ENCODE results near the gene SLC6A17.

Gene SLC6A17

DNA sequence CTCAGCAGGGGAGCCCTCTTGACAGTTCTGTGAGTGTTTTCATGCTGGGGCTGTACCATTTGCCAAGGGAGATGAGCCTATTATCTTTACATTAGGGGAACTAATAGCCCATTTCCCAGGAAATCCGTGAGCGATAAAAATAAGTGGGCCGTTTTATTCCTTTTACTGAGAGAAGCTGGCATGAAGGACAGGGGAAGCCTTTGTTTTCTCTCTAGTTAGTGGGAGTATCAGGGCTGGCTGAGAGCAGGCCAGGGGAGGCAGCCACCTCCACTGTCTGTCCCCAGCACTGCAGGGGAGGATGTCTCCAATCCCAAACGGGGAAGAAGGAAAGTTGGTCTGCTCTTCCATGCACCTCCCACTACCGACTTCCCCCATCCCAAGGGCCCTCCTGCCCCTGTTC is 35.5 kb upstream of the SLC6A17 start:
- DNase-seq (ENCODE audit: insufficient read length, low spot score) = no peak
- FAIRE-seq = no peak
- no peak for TF ChIP-seq POU2F2 (IDR thresholded peaks at IDR 0.05; ENCODE audit: low read depth, low read length)
- TF ChIP-seq POLR2A (IDR thresholded peaks at IDR 0.05; ENCODE audit: low read depth, low read length) = no peak
- TF ChIP-seq PAX5 (IDR thresholded peaks at IDR 0.05; ENCODE audit: insufficient read depth, low read length, severe bottlenecking) = no peak
- no peak for TF ChIP-seq POLR2AphosphoS5 (IDR thresholded peaks at IDR 0.05; ENCODE audit: low read depth, low read length)
- no peak for TF ChIP-seq TAF1 (IDR thresholded peaks at IDR 0.05; ENCODE audit: low read depth, low read length)
- no peak for TF ChIP-seq SPI1 (IDR thresholded peaks at IDR 0.05; ENCODE audit: low read depth, low read length)

DNA sequence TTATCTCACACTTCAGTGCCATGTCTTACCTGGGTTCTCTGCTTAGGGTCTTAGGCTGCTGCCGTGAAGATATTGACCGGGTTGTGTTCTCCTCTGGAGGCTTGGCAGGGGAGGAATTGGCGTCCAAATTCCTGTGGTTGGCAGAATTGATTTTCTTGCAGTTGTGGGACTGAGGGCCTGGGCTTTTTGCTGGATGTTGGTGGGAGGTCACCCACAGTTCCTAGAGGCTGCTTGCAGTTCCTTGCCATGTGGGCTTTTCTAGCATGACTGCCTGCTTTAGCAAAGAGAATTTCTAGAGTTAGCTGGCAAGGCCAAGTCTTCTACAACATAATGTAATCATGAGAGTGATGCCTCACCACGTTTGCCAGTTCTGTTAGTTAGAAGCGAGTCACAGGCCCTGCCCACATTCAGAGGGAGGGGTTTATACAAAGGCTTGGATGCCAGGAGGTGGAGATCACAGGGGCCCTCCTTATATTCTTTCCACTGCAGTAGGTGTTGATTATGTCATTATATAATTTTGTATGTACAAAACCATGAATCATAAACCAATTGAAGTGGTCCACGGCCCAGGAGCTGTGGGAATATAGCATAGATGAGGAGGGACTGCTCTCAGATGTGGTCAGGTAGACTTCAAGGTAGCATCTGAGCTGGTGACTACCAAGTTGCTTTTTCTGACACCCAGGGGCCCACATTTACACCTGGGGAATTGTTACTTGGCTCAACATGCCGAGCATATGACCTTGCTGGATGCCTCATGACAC is 31.5 kb upstream of the SLC6A17 start:
- DNase-seq (ENCODE audit: insufficient read length, low spot score) = no peak

DNA sequence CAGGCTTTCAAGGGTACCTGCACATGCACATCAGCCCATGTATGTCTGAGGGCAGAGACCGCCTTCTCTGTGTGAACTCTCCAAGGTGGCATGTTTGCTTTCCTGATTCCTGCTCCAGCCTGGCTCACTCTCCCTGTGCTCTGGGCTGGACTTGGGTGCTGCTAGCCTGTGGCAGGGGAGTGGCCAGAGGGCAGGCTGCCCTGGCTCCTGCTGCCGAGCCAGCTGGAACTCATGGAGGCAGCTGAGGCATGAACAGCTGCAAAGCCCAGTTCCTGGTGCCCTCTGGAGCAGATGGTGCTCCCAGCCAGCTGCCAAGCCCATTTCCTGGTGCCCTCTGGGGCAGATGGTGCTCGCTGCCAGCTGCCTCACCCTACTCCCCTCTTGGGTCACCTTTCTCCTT is 30.5 kb upstream of the SLC6A17 start:
- TF ChIP-seq POU2F2 (IDR thresholded peaks at IDR 0.05; ENCODE audit: low read depth, low read length) (no peak), TAF1 (IDR thresholded peaks at IDR 0.05; ENCODE audit: low read depth, low read length) (no peak), PAX5 (IDR thresholded peaks at IDR 0.05; ENCODE audit: insufficient read depth, low read length, severe bottlenecking) (no peak), POLR2A (IDR thresholded peaks at IDR 0.05; ENCODE audit: low read depth, low read length) (no peak)
- DNase-seq (ENCODE audit: insufficient read length, low spot score) (no peak), FAIRE-seq (no peak)

More for the DNA sequence above, 31.5 kb upstream of the SLC6A17 start:
- FAIRE-seq = no peak
- TF ChIP-seq SPI1 (IDR thresholded peaks at IDR 0.05; ENCODE audit: low read depth, low read length) = no peak
- TF ChIP-seq POLR2AphosphoS5 (IDR thresholded peaks at IDR 0.05; ENCODE audit: low read depth, low read length) = no peak
- no peak for TF ChIP-seq PAX5 (IDR thresholded peaks at IDR 0.05; ENCODE audit: insufficient read depth, low read length, severe bottlenecking)
- TF ChIP-seq TAF1 (IDR thresholded peaks at IDR 0.05; ENCODE audit: low read depth, low read length) = no peak
- TF ChIP-seq POU2F2 (IDR thresholded peaks at IDR 0.05; ENCODE audit: low read depth, low read length) = no peak

DNA sequence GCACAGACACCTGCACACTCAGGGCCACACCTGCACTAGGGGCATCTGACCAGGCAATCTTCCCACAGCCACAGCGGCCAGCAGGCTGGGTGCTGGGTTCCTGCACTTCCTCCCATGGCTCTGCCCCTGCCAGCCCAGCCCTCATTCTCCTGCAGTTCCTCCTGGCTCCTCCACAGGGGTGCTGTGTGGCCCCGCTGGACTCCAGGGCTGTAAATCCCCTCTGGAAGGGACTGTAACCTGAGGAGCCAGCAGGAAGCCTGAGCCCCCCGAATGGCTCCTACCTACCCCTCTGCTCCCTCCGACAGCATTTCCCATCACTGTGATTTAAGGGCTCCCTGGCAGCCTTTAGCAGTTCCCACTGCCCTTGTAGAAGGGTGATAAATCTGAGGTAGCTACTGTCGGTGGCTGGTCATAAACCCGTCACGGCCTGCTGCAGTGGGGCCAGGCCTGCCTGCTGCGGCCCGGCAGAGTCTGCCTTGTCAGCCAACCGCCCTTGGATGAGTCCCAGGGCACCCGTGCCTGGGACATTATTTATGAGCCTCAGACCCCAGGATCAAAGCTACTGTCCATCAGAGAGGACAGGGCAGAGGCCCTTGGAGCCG is 29.2 kb upstream of the SLC6A17 start:
- no peak for FAIRE-seq
- DNase-seq (ENCODE audit: insufficient read length, low spot score) = no peak
- no peak for TF ChIP-seq POLR2AphosphoS5 (IDR thresholded peaks at IDR 0.05; ENCODE audit: low read depth, low read length)
- no peak for TF ChIP-seq PAX5 (IDR thresholded peaks at IDR 0.05; ENCODE audit: insufficient read depth, low read length, severe bottlenecking)
- no peak for TF ChIP-seq POLR2A (IDR thresholded peaks at IDR 0.05; ENCODE audit: low read depth, low read length)
- no peak for TF ChIP-seq SPI1 (IDR thresholded peaks at IDR 0.05; ENCODE audit: low read depth, low read length)
- no peak for TF ChIP-seq POU2F2 (IDR thresholded peaks at IDR 0.05; ENCODE audit: low read depth, low read length)
- TF ChIP-seq TAF1 (IDR thresholded peaks at IDR 0.05; ENCODE audit: low read depth, low read length) = no peak

DNA sequence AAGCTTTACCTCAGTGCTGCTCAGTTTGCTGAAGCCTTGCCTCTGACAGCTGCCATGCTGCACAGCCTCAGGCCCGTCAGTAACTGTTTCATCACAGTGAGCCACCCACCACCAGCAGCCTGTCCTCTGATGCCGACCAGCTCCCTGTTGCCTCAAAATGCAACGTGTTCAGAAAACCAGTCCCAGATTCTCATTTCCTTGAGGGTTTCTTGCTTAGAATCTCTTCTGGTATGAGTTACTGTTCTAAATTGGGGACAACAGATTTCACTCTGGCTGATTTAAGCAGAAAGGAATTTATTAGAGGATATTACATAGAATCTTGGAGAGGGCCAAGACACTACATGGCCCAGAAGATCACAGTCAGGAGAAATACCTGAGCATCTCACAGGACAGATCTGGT is 27.1 kb upstream of the SLC6A17 start:
- FAIRE-seq = no peak
- no peak for TF ChIP-seq PAX5 (IDR thresholded peaks at IDR 0.05; ENCODE audit: insufficient read depth, low read length, severe bottlenecking)
- no peak for TF ChIP-seq SPI1 (IDR thresholded peaks at IDR 0.05; ENCODE audit: low read depth, low read length)
- TF ChIP-seq POLR2A (IDR thresholded peaks at IDR 0.05; ENCODE audit: low read depth, low read length) = no peak
- no peak for TF ChIP-seq TAF1 (IDR thresholded peaks at IDR 0.05; ENCODE audit: low read depth, low read length)
- TF ChIP-seq POLR2AphosphoS5 (IDR thresholded peaks at IDR 0.05; ENCODE audit: low read depth, low read length) = no peak
- no peak for TF ChIP-seq POU2F2 (IDR thresholded peaks at IDR 0.05; ENCODE audit: low read depth, low read length)
- DNase-seq (ENCODE audit: insufficient read length, low spot score) = no peak

DNA sequence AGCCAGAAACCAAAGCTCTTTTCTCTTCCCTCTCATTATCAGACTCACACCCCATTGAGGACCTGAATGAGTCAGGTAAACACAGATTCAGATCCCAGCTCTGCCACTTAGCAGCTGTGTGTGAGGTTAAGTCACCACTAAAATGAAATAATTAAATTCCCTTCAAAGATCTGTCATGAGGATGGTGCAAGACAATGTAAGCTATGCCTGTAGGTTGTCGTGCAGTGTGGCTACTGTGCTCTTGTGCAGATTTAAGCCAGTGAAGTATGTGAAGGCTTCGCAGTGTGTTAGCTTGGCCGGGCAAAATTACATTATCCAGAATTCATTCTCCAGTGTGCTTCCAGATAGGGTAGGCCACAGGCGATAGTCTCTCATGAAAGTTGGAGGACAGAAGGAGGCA is 24.5 kb upstream of the SLC6A17 start:
- FAIRE-seq (no peak), DNase-seq (ENCODE audit: insufficient read length, low spot score) (no peak)
- no peak for TF ChIP-seq POLR2AphosphoS5 (IDR thresholded peaks at IDR 0.05; ENCODE audit: low read depth, low read length)
- TF ChIP-seq TAF1 (IDR thresholded peaks at IDR 0.05; ENCODE audit: low read depth, low read length) = no peak
- TF ChIP-seq POLR2A (IDR thresholded peaks at IDR 0.05; ENCODE audit: low read depth, low read length) = no peak
- no peak for TF ChIP-seq POU2F2 (IDR thresholded peaks at IDR 0.05; ENCODE audit: low read depth, low read length)
- TF ChIP-seq SPI1 (IDR thresholded peaks at IDR 0.05; ENCODE audit: low read depth, low read length) = no peak
- TF ChIP-seq PAX5 (IDR thresholded peaks at IDR 0.05; ENCODE audit: insufficient read depth, low read length, severe bottlenecking) = no peak

DNA sequence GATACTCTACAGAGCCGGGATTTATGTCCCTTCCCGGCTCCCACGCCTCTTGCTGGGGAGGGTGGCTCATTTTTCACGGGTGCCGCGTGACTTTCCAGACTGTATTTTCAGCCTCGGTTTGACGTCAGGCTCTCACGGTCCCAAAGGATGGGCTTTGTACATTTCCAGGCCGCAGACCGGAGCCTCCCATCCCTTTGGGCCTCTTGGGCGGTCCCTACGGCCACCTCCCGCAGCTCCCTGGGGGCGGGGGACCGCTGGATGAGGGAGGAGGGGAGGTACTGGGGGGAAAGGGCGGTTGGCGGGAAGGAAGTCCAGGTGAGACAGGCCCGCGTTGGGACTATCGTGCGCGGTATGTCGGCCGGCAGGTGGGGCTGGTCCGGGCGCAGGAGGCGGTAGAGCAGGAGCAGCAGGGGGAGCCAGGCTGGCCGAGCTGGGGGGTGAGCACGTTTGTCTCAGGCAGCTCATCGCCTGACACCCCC is 20.1 kb upstream of the SLC6A17 start:
- FAIRE-seq (no peak), DNase-seq (ENCODE audit: insufficient read length, low spot score) (no peak)
- TF ChIP-seq POLR2A (IDR thresholded peaks at IDR 0.05; ENCODE audit: low read depth, low read length) (no peak), TAF1 (IDR thresholded peaks at IDR 0.05; ENCODE audit: low read depth, low read length) (no peak), POLR2AphosphoS5 (IDR thresholded peaks at IDR 0.05; ENCODE audit: low read depth, low read length) (no peak), POU2F2 (IDR thresholded peaks at IDR 0.05; ENCODE audit: low read depth, low read length) (no peak), PAX5 (IDR thresholded peaks at IDR 0.05; ENCODE audit: insufficient read depth, low read length, severe bottlenecking) (no peak), SPI1 (IDR thresholded peaks at IDR 0.05; ENCODE audit: low read depth, low read length) (no peak)

DNA sequence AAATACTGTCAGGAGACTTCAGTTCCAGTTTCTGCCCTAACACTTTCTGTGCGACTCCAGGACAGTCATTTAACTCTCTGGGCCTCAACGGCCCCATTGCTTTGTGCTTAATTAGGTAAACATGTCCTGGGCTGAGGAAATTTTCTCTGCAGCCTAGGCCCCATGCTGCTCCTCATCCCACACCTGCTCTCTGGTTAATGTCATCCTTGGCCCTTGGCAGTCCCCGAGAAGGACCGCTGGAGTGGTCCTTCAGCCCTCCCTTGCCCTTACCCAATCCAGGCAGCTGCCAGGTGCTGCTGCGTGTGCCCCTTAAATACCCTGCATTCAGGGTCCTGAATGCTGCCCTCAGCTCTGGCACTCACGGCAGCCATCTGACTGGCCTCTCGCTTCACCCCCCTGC is 19.3 kb upstream of the SLC6A17 start:
- FAIRE-seq (no peak), DNase-seq (ENCODE audit: insufficient read length, low spot score) (no peak)
- TF ChIP-seq POLR2A (IDR thresholded peaks at IDR 0.05; ENCODE audit: low read depth, low read length) (no peak), SPI1 (IDR thresholded peaks at IDR 0.05; ENCODE audit: low read depth, low read length) (no peak), PAX5 (IDR thresholded peaks at IDR 0.05; ENCODE audit: insufficient read depth, low read length, severe bottlenecking) (no peak), TAF1 (IDR thresholded peaks at IDR 0.05; ENCODE audit: low read depth, low read length) (no peak), POU2F2 (IDR thresholded peaks at IDR 0.05; ENCODE audit: low read depth, low read length) (no peak), POLR2AphosphoS5 (IDR thresholded peaks at IDR 0.05; ENCODE audit: low read depth, low read length) (no peak)

DNA sequence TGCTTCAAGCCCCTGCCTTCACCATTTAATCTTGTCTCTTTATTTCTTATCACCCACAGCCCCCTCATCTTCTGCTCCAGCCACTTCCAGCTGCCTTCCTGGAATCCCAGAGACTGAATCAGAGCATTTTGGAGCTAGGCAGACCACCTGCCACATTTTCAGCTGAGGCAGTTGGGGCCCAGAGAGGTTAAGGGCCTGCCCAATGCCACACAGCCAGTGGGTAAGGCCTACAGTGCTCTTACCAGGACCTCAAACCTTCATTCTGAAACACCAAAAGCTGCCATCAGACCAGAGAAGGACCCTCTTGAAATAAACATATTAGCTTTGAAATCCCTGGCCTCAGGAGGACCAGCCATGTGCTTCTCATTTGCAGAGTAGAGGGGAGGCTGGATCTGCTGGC is 17.6 kb upstream of the SLC6A17 start:
- TF ChIP-seq PAX5 (IDR thresholded peaks at IDR 0.05; ENCODE audit: insufficient read depth, low read length, severe bottlenecking) (no peak), POLR2AphosphoS5 (IDR thresholded peaks at IDR 0.05; ENCODE audit: low read depth, low read length) (no peak), POU2F2 (IDR thresholded peaks at IDR 0.05; ENCODE audit: low read depth, low read length) (no peak), TAF1 (IDR thresholded peaks at IDR 0.05; ENCODE audit: low read depth, low read length) (no peak), POLR2A (IDR thresholded peaks at IDR 0.05; ENCODE audit: low read depth, low read length) (no peak), SPI1 (IDR thresholded peaks at IDR 0.05; ENCODE audit: low read depth, low read length) (no peak)
- no peak for FAIRE-seq
- DNase-seq (ENCODE audit: insufficient read length, low spot score) = no peak

Measured in GM12891 (cell line).